ENCODE results near the gene MTERF2.

DNA sequence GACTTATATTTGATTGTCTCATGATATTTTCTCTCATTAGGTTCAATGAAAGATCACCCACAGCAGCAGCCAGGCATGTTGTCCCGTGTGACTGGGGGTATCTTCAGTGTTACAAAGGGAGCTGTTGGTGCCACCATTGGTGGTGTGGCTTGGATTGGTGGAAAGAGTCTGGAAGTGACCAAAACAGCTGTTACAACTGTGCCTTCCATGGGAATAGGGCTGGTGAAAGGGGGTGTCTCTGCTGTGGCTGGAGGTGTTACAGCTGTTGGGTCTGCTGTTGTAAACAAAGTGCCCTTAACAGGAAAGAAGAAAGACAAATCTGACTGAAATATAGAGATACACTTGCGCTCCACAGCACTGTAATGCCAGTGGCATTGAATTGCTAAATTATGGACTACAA is 15.9 kb downstream of the MTERF2 start:
- TF ChIP-seq, protein P1, sequence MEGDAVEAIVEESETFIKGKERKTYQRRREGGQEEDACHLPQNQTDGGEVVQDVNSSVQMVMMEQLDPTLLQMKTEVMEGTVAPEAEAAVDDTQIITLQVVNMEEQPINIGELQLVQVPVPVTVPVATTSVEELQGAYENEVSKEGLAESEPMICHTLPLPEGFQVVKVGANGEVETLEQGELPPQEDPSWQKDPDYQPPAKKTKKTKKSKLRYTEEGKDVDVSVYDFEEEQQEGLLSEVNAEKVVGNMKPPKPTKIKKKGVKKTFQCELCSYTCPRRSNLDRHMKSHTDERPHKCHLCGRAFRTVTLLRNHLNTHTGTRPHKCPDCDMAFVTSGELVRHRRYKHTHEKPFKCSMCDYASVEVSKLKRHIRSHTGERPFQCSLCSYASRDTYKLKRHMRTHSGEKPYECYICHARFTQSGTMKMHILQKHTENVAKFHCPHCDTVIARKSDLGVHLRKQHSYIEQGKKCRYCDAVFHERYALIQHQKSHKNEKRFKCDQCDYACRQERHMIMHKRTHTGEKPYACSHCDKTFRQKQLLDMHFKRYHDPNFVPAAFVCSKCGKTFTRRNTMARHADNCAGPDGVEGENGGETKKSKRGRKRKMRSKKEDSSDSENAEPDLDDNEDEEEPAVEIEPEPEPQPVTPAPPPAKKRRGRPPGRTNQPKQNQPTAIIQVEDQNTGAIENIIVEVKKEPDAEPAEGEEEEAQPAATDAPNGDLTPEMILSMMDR (IDR thresholded peaks at IDR 0.05; ENCODE audit: insufficient read depth, low read length): no peak
- TF ChIP-seq POLR2AphosphoS5 (IDR thresholded peaks at IDR 0.05; ENCODE audit: low read depth): no peak
- TF ChIP-seq, protein P2, sequence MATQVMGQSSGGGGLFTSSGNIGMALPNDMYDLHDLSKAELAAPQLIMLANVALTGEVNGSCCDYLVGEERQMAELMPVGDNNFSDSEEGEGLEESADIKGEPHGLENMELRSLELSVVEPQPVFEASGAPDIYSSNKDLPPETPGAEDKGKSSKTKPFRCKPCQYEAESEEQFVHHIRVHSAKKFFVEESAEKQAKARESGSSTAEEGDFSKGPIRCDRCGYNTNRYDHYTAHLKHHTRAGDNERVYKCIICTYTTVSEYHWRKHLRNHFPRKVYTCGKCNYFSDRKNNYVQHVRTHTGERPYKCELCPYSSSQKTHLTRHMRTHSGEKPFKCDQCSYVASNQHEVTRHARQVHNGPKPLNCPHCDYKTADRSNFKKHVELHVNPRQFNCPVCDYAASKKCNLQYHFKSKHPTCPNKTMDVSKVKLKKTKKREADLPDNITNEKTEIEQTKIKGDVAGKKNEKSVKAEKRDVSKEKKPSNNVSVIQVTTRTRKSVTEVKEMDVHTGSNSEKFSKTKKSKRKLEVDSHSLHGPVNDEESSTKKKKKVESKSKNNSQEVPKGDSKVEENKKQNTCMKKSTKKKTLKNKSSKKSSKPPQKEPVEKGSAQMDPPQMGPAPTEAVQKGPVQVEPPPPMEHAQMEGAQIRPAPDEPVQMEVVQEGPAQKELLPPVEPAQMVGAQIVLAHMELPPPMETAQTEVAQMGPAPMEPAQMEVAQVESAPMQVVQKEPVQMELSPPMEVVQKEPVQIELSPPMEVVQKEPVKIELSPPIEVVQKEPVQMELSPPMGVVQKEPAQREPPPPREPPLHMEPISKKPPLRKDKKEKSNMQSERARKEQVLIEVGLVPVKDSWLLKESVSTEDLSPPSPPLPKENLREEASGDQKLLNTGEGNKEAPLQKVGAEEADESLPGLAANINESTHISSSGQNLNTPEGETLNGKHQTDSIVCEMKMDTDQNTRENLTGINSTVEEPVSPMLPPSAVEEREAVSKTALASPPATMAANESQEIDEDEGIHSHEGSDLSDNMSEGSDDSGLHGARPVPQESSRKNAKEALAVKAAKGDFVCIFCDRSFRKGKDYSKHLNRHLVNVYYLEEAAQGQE (IDR thresholded peaks at IDR 0.05; ENCODE audit: insufficient replicate concordance, low read depth): no peak
- no peak for TF ChIP-seq SPI1 (IDR thresholded peaks at IDR 0.05; ENCODE audit: borderline replicate concordance, low read depth)
